ENCODE results near the gene RPS16. TPM values are rescaled to one million over a fixed set of nuclear protein-coding genes. Genes with fewer than 3 reads are reported as not detected.

Gene RPS16
- total and polyA plus RNA-seq, 2 of the 13 experiments (the other 11 are each of a cell fraction or from before 2014, with no cell fraction given), result 488 to 2,583 TPM

DNA sequence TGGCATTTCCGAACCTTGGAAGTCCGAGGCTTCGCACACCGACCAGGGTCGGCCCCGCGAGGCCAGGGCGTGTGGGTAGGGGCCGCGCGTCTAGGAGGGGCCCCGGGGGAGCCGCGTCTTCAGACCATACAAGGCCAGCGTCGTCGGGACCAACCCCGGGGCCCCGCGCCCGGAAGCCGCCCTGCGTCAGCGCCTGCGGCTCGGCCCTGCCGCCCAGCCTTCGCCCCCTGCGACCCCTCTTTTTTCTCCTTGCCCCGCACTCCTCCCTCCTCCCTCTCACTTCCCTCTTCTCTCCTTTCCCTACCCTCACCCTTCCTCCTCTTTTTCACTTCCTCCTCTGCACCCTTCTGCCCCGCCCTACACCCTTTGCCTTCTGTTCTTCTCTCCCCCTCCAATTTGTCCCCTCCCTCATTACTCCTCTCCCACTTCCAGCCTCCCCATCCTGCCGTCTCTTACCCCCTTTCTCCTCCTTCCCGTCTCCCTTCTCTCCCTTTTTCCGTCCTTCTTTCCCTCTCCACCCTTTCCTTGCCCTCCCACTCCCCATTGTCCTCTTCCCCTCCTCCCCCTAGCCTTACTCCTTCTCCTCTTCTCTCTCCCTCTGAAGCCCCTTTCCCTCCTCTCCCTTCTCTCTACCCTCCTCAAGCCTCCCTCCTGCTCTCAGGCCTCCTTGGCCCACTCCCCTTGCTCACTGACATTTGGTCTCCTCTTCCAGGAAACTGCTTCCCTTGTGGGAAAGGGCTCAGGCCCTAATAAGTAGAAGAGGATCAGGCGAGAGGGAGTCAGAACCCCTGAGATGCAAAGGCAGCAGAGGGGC, 25.5 kb downstream of the RPS16 start (continued):
- TF ChIP-seq SMAD1 (CRISPR knock-in tag; IDR thresholded peaks at IDR 0.05; ENCODE audit: borderline replicate concordance, low read depth), result 0 out of 2 replicates have a peak, but pooled peaks have one; percentile 33
- TF ChIP-seq SNAI1 (CRISPR knock-in tag; IDR thresholded peaks at IDR 0.05; ENCODE audit: borderline replicate concordance), result no peak
- TF ChIP-seq PRMT3 (CRISPR knock-in tag; IDR thresholded peaks at IDR 0.05; ENCODE audit: borderline replicate concordance, low read depth), result 0 out of 2 replicates have a peak, but pooled peaks have one; percentile 52
- TF ChIP-seq TGIF2 (CRISPR knock-in tag; IDR thresholded peaks at IDR 0.05), result no peak
- TF ChIP-seq, protein P1, sequence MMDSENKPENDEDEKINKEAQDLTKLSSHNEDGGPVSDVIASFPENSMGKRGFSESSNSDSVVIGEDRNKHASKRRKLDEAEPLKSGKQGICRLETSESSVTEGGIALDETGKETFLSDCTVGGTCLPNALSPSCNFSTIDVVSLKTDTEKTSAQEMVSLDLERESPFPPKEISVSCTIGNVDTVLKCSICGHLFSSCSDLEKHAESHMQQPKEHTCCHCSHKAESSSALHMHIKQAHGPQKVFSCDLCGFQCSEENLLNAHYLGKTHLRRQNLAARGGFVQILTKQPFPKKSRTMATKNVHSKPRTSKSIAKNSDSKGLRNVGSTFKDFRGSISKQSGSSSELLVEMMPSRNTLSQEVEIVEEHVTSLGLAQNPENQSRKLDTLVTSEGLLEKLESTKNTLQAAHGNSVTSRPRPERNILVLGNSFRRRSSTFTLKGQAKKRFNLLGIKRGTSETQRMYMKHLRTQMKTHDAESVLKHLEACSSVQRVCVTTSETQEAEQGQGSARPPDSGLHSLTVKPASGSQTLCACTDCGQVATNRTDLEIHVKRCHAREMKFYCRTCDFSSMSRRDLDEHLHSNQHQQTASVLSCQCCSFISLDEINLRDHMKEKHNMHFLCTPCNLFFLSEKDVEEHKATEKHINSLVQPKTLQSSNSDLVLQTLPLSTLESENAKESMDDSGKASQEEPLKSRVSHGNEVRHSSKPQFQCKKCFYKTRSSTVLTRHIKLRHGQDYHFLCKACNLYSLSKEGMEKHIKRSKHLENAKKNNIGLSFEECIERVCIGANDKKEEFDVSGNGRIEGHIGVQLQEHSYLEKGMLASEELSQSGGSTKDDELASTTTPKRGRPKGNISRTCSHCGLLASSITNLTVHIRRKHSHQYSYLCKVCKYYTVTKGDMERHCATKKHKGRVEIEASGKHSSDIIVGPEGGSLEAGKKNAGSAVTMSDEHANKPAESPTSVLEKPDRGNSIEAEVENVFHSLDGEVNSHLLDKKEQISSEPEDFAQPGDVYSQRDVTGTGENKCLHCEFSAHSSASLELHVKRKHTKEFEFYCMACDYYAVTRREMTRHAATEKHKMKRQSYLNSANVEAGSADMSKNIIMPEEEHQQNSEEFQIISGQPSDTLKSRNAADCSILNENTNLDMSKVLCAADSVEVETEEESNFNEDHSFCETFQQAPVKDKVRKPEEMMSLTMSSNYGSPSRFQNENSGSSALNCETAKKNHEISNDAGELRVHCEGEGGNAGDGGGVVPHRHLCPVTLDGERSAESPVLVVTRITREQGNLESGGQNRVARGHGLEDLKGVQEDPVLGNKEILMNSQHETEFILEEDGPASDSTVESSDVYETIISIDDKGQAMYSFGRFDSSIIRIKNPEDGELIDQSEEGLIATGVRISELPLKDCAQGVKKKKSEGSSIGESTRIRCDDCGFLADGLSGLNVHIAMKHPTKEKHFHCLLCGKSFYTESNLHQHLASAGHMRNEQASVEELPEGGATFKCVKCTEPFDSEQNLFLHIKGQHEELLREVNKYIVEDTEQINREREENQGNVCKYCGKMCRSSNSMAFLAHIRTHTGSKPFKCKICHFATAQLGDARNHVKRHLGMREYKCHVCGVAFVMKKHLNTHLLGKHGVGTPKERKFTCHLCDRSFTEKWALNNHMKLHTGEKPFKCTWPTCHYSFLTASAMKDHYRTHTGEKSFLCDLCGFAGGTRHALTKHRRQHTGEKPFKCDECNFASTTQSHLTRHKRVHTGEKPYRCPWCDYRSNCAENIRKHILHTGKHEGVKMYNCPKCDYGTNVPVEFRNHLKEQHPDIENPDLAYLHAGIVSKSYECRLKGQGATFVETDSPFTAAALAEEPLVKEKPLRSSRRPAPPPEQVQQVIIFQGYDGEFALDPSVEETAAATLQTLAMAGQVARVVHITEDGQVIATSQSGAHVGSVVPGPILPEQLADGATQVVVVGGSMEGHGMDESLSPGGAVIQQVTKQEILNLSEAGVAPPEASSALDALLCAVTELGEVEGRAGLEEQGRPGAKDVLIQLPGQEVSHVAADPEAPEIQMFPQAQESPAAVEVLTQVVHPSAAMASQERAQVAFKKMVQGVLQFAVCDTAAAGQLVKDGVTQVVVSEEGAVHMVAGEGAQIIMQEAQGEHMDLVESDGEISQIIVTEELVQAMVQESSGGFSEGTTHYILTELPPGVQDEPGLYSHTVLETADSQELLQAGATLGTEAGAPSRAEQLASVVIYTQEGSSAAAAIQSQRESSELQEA (CRISPR knock-in tag; IDR thresholded peaks at IDR 0.05; ENCODE audit: not compliant biosample characterization), result no peak
- TF ChIP-seq ZNF563 (CRISPR knock-in tag; IDR thresholded peaks at IDR 0.05), result 0 out of 2 replicates have a peak, but pooled peaks have one; percentile 41
- TF ChIP-seq, protein P2, sequence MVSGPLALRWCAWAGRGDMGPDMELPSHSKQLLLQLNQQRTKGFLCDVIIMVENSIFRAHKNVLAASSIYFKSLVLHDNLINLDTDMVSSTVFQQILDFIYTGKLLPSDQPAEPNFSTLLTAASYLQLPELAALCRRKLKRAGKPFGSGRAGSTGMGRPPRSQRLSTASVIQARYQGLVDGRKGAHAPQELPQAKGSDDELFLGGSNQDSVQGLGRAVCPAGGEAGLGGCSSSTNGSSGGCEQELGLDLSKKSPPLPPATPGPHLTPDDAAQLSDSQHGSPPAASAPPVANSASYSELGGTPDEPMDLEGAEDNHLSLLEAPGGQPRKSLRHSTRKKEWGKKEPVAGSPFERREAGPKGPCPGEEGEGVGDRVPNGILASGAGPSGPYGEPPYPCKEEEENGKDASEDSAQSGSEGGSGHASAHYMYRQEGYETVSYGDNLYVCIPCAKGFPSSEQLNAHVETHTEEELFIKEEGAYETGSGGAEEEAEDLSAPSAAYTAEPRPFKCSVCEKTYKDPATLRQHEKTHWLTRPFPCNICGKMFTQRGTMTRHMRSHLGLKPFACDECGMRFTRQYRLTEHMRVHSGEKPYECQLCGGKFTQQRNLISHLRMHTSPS (CRISPR knock-in tag; IDR thresholded peaks at IDR 0.05; ENCODE audit: low read depth), result no peak
- TF ChIP-seq MYC (CRISPR knock-in tag; IDR thresholded peaks at IDR 0.05; ENCODE audit: borderline replicate concordance), result no peak
- TF ChIP-seq WIZ (CRISPR knock-in tag; IDR thresholded peaks at IDR 0.05), result no peak
- TF ChIP-seq GABPB1 (CRISPR knock-in tag; IDR thresholded peaks at IDR 0.05), result peak; percentile 70; the same call in 1 of the 2 replicates
- 0 out of 2 replicates have a peak, but pooled peaks have one; percentile 0 for TF ChIP-seq SP2 (CRISPR knock-in tag; IDR thresholded peaks at IDR 0.05)
- TF ChIP-seq MED1 (CRISPR knock-in tag; IDR thresholded peaks at IDR 0.05), result no peak
- TF ChIP-seq, protein P3, sequence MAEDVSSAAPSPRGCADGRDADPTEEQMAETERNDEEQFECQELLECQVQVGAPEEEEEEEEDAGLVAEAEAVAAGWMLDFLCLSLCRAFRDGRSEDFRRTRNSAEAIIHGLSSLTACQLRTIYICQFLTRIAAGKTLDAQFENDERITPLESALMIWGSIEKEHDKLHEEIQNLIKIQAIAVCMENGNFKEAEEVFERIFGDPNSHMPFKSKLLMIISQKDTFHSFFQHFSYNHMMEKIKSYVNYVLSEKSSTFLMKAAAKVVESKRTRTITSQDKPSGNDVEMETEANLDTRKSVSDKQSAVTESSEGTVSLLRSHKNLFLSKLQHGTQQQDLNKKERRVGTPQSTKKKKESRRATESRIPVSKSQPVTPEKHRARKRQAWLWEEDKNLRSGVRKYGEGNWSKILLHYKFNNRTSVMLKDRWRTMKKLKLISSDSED (CRISPR knock-in tag; IDR thresholded peaks at IDR 0.05), result no peak
- TF ChIP-seq GATAD2A (CRISPR knock-in tag; IDR thresholded peaks at IDR 0.05), result no peak
- TF ChIP-seq, protein P4, sequence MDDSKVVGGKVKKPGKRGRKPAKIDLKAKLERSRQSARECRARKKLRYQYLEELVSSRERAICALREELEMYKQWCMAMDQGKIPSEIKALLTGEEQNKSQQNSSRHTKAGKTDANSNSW (CRISPR knock-in tag; IDR thresholded peaks at IDR 0.05; ENCODE audit: borderline replicate concordance), result no peak
- TF ChIP-seq CCDC6 (CRISPR knock-in tag; IDR thresholded peaks at IDR 0.05), result no peak
- no peak for TF ChIP-seq KLF13 (CRISPR knock-in tag; IDR thresholded peaks at IDR 0.05)
- no peak for TF ChIP-seq ZFAT (CRISPR knock-in tag; conservative IDR thresholded peaks at IDR 0.05)

Data from HepG2 (cell line).